HG03280 (cell line): ENCODE results near the gene SLC22A7.
A peak's percentile ranks its signal among the peaks of the same experiment; 100 is the strongest.
"Not testable (repeated sequence)": the region's sequence is repeated elsewhere in the genome, so short reads cannot be mapped to it uniquely, and the experiment has no call there.

Source experiments
- ATAC-seq: cut with Tn5 transposase; IDR thresholded peaks from one replicate; pipeline ENCODE4 v1.9.1; 2021; ENCODE audit warnings: mild to moderate bottlenecking, moderate library complexity; ENCODE audit not compliant: unreplicated experiment

Gene SLC22A7

DNA sequence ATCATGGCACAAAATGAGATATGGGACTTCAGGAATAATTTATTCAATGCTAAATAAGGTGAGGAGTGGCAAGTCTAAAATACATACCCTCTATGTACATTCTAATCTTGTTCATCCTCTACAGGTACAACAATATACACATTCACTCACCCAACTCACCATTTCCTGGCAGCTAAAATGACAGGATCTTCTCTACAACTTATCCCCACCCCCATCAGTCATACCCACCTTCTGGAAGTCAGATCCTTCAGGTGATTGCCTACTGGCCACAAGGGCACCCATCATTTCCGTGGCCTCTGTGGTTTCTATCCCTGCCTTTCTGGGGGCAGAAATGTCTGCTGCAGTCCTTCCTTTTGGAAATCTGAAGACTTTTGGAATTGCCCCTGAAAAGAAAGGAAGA is 33.4 kb downstream of the SLC22A7 start:
- no peak for ATAC-seq

DNA sequence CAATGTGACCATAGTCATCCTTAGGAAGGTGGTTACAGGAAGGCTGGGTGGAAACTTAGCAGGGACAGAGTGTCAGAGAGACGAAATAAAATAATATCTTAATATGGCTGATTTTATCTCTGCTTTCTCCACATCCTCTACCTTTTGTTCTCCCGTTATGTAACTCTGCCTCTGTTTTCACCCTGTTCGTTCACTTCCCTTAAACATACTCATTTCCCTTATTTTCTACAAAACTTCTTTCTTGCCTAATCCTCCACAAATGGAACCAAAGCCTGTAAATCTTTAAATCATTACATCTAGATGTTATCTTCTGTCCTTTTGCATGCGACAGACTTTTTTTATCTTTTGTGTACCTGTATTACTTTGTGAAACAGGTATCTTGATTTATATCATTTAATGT is 33.8 kb downstream of the SLC22A7 start:
- ATAC-seq = no peak

DNA sequence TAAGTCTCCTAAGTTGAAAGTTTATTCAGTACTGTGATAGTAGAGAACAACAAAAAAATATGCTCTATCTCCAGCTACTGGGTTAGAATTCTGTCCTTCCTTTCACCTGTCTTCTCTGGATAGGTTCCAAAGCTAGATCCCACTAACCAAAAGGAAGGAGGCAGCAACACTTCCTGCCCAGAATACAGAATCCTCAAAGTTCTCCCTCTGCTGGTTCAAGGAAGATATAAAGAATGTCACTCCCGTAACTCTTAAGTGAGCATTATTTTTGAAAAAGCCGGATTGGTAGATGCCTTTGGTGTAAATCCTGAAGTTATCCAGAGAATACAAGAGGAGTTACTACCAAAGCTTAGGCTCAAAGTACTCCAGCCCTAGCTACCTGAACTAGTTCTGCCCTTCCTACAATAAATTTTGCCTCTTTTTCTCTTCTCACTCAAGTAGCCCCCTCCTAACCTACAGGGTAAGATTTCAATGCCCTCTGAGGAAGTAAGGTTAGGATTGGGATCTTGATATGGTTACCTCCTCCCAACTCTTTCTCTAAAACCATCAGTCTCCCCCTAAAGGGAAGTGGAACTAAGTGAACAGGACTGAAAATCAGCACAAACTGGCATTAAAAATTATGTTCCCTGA is 36.5 kb downstream of the SLC22A7 start:
- no peak for ATAC-seq

DNA sequence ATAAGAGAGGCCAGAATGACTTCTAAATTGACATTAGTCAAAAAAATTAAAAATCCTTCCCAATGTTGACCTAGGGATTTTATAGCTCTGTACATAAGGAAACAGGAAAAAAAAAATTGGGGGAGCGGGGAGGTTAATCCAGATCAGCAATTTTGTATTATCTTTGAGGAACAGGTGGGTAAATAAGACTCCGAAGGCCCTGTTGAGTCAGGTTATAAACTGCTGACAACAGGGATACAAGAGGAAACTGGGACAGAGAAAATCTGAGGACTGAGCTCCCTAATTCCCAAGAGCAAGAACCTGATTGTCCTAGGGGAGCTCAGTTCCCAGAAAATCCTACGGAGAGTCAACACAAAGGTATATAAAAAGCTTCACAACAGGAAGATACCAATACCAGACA is 37.4 kb downstream of the SLC22A7 start:
- ATAC-seq = no peak

DNA sequence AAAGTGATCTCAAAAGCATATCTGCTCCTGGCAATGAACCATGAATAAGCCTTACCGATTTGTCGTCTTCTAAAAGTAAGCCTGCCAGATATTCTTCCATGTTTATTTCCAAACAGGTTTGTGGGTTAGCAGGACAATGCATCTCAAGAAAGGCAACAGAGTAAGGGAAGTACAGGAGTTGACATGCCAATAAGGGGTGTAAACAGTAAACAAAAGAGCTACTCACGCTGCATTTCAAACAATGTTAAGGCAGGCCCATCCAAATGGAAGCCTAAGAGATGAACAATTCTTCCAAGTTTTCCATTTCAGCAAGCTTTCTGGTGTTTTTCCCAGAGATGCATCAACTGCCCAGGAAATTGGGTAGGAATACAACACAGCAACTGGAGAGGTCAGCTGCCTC is 38.3 kb downstream of the SLC22A7 start:
- no peak for ATAC-seq

DNA sequence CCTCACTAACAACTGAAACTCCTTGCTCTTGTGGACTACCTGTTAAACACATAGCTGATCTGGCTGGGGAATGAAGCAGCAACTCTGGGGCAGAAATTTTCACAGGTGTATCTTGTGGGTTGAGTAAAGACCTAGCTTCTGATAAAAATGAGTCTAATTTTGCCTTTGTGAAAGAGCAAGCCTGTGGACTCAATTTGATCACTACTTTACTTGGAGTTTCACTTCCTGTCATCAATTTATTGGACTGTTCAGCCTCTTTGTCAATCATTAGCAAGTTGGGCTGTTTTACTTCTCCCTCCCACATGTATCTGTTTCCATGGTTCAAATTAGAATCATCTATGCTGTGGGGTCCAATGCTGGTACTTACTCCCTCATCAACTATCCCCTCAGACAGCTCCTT is 40.2 kb downstream of the SLC22A7 start:
- no peak for ATAC-seq

DNA sequence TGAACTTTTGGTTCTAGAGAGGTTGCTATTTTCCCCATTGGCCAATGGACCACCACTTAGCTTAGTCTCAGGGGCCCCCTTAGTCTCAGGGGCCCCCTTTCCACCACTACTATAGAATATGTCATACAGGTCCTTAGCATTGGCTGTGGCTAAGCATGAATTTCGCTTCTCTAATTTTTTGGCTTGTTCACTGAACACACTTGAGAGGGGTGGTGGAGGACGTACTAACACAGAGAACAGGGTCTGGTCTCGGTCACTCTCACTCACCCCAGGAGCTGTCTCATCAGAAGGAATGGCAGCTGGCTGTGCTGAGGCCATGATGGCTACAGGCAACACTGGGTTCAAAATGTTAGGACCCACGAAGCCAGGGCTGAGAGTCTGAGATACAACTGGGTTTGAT is 41.1 kb downstream of the SLC22A7 start:
- peak; percentile 66 for ATAC-seq

DNA sequence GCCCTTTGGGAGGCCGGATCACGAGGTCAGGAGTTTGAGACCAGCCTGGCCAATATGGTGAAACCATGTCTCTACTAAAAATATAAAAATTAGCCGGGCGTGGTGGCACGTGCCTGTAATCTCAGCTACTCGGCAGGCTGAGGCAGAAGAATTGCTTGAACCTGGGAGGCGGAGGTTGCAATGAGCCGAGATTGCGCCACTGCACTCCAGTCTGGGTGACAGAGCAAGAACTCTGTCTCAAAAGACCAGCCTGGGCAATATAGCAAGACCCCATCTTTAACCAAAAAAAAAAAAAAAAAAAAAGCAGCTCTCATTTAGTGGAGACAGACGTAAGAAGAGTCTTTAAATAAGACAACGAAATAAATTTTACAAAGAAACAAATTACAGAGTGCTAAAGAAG is 48.2 kb downstream of the SLC22A7 start:
- not testable (repeated sequence) for ATAC-seq

DNA sequence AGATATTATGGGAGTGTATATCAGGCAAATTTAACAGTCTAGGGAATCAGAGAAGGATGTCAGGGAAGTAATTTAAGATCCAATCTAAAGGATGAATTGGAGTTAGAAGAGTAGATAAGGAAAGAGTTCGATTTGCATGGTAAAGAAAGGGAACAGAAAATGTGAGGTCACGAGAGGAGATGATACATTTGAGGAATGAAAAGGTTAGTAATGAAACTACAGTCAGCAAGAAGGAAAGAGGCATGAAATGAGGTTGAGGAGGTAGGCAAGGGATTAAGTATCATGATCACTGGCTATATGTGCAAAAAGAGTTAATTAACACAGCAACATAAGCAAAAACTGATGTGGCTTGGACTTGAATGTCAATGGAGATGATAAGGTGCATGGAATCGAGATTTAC is 49.0 kb downstream of the SLC22A7 start:
- no peak for ATAC-seq

DNA sequence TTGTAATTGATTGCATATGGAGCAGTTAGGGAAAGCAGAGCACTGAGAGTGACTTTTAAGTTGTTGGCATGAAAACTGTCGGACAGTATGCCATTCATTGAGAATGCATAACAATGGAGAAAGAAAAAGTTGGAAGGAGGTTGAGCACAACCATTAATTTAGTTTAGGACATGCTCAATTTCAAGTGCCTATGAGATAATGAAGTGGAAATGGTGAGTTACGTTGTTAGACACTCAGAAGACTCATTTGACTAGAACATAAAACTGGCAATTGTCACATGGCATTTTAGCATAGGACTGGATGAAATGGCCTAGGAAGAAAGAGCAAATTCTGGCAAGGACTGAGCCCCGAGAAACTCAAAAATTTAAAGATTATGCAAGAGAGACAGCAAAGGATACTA is 49.4 kb downstream of the SLC22A7 start:
- no peak for ATAC-seq

DNA sequence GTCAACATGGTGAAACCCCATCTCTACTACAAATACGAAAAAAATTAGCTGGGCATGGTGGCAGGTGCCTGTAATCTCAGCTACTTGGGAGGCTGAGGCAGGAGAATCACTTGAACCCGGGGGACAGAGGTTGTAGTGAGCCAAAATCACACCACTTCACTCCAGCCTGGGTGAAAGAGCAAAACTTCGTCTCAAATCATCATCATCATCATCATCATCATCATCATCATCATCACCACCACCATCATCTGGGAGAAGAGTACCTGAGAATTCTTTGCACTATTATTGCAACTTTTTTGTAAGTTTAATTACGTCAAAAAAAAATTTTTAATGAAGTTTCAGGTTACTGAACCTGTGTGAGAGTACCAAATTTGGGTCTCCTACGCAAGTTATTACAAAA is 53.9 kb downstream of the SLC22A7 start:
- not testable (repeated sequence) for ATAC-seq
